HCEC 1CT (cell line): ENCODE results near the gene AFAP1.

Experiments used
- DNase-seq: peaks from one replicate; pipeline ENCODE4 v3.0.0-alpha.2; 2017

Gene AFAP1

DNA sequence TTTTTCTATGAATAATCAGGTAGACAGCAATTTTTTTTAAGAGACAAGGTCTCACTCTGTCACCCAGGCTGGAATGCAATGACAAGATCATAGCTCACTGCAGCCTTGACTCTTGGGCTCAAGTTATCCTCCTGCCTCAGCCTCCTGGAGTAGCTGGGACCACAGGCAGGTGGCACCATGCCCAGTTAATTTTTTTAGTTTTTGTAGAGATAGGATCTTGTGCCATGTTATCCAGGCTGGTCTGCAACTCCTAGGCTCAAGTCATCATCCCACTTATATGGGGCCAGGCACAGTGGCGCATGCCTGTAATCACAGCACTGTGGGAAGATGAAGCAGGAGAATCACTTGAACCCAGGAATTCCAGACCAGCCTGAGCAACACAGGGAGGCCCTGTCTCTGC lies 26.8 kb downstream of the AFAP1 start:
- DNase-seq: no peak

DNA sequence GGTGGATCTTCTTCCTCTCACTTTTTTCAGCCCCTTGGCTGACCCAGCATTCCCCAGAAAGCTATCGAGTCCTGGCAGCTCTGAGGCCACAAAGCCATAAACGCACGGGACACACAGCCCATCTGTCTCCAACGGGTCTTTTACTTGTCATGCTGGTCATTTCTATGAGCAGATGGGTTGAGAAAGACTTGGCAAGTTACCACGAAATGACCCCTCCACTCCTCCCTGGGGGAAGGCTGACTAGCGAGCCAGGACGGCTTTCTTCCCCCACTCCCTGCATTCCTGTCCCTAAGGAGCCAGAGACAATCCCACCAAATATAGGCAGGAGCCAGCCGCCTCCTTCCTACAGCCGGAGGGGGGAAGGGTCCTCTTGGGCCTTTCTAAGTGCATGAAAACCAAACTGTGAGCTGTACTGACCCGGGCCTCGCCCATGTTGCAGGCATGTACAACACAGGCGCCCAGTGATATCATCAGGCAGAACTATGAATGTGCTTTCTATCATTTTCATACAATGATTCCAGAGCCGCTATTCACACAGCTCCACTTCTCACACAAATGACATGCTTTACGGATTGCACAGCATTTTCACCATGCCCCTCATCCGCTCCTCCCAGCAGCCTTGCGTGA lies 28.6 kb downstream of the AFAP1 start:
- peak; percentile 89 for DNase-seq

- DNase-seq: peak; percentile 49
Measured at GRCh38 chr4:7910263-7910896, 29.3 kb downstream of the AFAP1 start.

DNA sequence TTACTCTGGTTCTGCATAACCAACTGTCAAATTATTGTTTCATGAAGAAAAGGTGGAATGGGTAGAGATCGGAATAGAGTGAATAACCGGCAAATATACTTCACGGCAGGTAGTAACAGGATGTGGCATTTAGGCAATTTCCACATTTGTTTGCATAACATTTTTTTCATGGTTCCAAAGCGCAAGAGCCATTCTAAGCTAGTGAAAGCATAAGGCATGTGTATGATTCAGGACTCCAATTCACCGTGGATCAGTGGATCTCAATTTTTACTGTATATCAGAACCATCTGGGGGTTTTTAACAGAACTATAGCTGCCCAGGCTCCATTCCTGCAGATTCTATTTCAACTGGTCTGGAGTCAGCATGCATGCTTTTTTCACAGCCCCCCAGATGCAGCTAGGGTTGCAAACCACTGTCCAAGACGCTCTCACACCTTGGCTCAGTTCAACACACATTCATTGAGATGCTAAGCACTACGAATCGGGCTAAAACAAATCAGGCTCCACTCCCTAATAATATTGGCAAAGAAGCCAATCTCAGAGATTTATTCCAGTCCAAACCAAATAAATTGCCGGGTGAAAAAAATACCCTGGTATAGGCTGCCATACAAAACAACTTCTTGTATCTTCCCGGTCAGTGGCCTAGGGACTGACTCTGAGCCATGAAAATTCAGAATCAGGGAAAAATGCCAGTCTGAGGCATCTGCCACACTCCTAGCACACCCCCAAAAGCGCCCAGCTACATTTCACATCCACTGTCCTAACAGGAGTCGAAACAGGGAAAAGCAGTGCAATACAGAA lies 30.0 kb downstream of the AFAP1 start:
- no peak for DNase-seq

- no peak for DNase-seq
Measured at GRCh38 chr4:7908668-7909067, 31.0 kb downstream of the AFAP1 start.

- DNase-seq: no peak
Measured at GRCh38 chr4:7907142-7907541, 32.5 kb downstream of the AFAP1 start.

- peak; percentile 31 for DNase-seq
Measured at GRCh38 chr4:7906171-7906701, 33.4 kb downstream of the AFAP1 start.

DNA sequence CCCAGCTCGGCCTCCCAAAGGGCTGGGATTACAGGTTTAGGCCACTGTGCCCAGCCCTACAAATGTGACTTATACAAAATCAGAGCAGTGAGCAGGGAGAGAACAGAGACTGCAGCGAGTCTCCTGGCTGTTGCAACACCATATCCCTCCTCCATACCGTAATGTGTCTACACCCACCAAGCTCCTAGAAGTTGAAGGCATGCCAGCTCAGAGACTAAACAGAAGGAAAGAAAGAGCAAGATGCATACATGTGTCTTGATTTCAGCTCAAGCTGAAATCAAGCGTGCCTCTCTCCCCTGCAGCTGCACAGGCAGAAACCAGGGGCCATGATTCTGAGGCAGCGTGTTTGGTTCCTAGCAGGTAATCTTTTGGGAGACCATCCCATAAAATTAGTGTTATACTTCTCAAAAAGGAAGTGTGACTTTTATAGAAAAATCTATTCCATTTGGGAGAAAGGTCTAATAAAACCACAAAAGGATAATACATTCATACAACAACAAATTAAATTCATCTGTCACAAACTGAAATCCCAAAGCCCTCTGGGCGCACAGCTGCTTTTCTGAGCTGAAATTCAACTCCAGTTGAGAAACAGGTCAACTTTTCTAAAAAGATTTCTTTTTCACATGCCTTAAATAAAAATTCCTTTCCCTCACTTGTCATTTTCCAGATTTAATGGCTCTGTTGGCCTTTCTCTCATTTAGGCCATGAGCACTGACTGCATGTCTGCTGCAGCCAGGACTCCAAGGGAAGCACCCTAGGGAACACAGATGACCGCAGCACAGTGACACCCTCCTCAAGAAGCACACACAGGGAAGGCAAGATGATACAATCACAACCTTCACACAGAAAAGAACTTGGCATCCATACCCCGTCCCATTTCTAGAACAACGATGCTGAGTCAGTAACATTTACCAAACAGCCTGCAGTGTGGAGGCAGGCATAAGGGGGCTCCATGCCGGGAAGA lies 34.4 kb downstream of the AFAP1 start:
- DNase-seq: peak; percentile 80

- DNase-seq: peak; percentile 74
Measured at GRCh38 chr4:7903791-7904516, 35.7 kb downstream of the AFAP1 start.

DNA sequence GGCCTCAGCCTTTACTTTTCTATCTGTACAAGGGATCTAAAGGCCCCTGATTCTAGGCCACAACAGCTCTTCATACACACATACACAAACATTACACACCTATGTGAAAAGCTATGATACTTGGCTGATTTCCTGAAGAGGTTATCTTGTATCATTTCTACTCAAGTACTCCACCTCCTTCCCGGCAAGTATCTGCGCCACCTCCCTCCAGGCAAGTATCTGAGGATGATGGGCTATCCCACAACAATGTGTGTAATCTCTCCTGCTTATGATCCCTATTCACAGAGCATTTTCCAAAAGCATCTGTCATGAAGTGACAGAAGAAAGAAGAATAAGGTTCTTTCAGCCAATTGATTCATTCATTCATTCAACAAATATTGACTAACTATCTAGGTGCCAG lies 36.8 kb downstream of the AFAP1 start:
- DNase-seq: no peak

DNA sequence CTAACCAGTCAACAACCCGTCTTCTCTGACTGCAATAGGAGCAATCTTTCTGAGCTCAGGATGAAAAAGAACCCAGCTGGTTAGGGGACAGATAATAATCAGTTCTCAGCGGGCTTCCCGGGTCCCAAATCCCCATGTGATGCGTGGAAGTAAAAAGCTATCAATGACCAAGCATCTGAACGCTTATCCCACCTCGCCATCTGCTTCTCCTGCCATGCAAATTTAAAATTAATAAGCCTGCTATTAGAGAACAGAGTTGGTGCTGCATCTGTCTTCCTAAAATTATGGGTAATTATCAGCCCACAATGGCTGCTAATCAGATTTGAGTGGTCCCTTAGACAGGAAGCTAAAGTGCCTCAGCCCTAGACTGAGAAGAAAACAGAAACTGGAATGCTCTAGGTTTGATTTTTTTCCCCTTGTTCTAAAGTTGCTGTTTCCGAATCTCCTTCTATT lies 37.5 kb downstream of the AFAP1 start:
- DNase-seq: no peak

DNA sequence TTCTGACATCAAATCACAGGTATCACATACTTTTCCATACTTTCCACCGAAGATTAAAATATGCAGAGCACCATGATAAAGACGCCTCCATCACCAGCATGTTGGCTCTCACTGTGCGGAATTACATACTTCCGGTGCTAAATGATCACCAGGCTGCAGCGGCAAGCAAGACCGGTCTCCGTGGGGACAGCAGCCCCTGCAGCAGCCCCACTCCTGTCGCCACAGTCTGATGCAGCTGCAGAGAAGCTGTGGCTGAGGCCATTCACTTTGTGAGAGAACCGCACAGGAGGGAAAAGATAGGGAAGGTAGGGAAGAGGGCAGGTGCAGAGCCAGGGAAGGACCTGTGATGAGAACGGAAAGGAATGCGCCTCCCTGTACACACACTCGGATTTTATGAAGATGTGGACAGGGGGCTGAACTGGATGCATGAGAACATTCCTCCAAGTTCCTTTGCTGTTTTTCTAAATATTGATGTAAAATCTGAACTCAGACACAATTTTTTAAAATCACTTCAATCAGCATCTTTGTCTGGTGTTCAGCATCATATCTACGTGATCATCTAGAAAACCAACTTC lies 38.3 kb downstream of the AFAP1 start:
- no peak for DNase-seq

DNA sequence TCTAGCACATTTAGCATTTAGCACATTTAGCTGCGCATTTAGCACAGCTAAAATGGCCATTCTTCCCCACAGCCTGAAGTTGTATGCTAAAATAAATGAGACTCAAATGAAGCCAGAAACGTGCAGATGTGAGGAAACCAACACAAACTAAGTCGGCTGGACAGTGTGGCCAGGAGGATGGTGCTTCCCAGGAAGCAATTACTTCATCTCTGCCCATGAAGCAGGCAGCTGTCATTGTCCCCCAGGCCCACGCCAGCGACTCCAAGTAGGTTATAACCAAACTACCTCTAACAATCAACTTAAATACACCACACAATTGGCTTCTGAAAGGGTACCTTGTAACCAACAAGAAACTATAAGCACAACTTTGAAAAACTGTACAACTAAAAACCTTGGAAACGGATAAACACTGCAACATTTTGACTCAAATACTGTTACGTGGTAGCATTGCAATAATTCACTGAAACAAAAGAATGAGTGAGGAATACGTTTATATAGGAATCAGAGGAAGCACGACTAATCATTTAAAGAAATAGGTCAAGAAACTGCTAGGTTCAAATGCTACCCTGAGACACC lies 39.2 kb downstream of the AFAP1 start:
- no peak for DNase-seq

- no peak for DNase-seq
Measured at GRCh38 chr4:7899184-7899869, 40.3 kb downstream of the AFAP1 start.

- DNase-seq: no peak
Measured at GRCh38 chr4:7898385-7898784, 41.3 kb downstream of the AFAP1 start.

DNA sequence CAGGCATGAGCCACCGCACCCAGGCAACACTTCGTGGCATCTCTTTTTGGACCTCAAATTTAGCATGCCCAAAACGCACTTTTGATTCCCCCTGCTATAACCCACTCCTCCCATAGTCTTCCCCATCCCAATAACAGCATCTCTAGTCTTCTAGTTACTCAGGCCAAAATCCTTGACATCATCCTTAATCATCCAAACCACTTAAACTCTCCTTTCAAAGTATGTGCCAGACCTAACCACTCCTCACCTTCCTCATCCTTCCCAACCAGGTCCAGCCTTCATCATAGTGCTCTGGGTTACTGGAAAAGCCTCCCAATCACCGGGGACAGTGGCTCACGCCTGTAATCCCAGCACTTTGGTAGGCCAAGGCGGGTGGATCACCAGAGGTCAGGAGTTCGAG lies 41.9 kb downstream of the AFAP1 start:
- peak; percentile 26 for DNase-seq

- no peak for DNase-seq
Measured at GRCh38 chr4:7894677-7895181, 44.9 kb downstream of the AFAP1 start.

- no peak for DNase-seq
Measured at GRCh38 chr4:7894098-7894676, 45.5 kb downstream of the AFAP1 start.

DNA sequence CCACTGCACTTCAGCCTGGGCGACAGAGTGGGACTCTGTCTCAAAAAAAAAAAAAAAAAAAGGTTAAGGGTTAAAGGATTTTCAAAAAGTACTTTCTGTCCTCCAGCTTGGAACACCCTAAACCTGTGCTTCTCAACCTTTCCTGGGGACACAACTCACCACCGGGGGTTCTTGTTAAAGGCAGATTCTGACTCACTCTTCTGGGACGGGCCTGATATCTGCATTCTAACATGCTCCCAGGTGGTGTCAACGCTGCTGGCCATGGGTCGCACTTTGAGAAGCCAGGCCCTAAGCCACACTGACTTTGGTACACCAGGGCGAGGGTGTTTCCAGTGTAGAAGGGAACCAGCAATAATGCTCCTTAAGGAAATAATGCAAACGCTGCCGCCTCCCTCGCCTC lies 46.1 kb downstream of the AFAP1 start:
- no peak for DNase-seq
